COLO668 (cell line): ENCODE results near the gene CCDC80.
"Not testable (repeated sequence)": the region's sequence is repeated elsewhere in the genome, so short reads cannot be mapped to it uniquely, and the experiment has no call there.

Experiments used
- DNase-seq: peaks from one replicate; lab custom pipeline; 2025; ENCODE audit not compliant: unreplicated experiment; lab: John Stamatoyannopoulos, UW

The CCDC80 gene

DNA sequence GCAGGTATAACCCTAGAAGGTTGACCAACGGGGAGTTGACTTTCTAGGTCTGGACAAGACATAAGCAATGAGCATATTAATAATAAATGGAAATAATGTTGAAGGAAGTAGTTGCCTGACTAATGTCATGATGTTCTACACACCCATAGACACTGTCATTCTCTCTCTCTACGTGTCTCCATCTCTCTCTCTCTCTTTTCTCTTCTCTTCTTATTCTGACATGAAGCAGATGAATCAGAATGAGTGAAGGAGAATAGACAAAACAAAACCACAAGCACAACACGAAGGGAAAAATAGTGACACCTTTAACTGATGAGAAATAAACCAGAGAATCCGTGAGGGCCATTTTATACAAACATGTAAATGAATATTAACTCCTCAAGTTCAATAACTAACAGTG, 26.7 kb upstream of the CCDC80 start:
- no peak for DNase-seq

DNA sequence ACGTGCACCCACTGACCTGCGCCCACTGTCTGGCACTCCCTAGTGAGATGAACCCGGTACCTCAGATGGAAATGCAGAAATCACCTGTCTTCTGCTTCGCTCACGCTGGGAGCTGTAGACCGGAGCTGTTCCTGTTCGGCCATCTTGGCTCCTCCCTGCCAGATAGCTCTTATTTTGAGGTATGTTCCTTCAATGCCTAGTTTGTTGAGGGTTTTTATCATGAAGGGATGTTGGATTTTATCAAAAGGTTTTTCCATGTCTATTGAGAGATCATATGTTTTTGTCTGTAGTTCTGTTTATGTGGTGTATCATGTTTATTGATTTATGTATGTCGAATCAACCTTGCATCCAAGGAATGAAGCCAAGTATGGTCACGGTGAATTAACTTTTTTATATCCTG, 24.1 kb upstream of the CCDC80 start:
- DNase-seq = not testable (repeated sequence)

DNA sequence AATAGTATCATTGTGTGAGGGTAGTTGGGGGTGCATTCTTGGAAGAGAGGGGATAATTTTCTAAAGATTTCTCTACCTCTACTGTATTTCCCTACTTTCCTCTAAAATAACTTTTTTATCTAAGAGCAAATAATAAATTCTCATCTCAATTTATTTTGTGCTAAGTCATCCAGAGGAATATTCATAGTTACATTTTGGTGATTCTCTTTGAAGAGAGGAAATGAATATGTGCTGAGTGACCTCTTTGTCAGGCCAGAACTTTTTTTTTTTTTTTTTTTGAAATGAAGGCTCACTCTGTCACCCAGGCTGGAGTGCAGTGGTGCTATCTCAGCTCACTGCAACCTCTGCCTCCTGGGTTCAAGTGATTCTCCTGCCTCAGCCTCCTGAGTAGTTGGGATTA, 15.1 kb upstream of the CCDC80 start:
- no peak for DNase-seq

- DNase-seq = peak; percentile 1
Measured at GRCh38 chr3:112654979-112655378, 14.0 kb upstream of the CCDC80 start.

DNA sequence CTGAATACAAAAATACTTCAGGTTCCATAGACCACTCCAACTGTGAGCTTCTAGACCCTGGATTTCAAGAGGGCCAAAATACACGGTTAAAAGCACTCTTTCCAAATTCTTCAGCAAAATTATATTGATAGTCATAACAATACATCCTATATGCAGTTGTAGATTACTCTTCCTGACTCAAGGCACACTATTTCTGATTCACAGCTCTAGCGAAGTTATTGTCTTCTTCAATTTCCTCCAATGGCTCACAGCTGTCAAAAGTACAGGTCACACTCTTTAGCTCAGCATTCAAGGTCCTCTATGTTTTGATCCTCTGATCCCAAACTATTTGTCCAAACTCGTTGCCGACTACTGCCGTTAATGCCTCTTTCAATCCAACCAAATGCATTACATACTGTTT, 13.5 kb upstream of the CCDC80 start:
- DNase-seq = no peak

DNA sequence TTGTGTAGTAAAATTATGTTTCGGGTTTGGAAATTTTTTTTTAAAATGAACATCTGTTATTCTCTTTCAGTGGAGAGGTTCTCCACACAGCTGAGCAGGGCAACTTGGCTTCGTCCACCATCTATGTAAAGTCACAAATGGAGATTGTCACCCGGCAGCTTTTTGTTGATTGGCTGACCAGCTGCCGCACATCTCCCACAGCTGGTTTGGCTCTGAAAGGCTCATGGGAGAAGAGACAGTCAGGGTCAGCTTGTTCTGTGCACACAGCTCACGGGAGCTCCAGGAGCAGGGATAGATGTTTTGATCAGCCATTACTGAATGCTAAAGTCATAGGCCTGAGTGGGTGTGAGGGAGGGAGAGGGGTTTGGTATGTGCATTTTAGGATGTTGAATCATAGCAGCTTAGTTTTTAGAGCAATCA, 12.9 kb upstream of the CCDC80 start:
- DNase-seq = no peak

GRCh38 chr3:112653209-112653871, 12.4 kb upstream of the CCDC80 start:
- DNase-seq = no peak

DNA sequence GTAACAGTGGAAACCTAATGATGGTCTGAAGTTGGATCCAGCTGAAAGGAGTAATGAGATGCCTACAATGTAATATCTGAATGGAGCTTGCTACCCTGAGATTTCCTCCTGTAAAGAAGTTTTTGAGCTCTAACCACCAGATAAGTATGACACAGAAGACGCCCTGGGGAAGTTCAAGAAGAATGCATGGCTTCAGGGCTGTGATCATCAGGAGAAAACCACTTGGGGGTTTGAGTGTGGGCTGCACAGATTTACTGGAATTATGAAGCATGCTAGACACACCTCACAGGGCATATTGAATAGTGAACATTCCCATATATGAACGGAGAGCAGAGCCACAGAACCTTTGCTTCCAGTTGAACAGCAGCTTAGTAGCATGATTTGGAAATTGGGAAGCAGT, 10.6 kb upstream of the CCDC80 start:
- DNase-seq = no peak

DNA sequence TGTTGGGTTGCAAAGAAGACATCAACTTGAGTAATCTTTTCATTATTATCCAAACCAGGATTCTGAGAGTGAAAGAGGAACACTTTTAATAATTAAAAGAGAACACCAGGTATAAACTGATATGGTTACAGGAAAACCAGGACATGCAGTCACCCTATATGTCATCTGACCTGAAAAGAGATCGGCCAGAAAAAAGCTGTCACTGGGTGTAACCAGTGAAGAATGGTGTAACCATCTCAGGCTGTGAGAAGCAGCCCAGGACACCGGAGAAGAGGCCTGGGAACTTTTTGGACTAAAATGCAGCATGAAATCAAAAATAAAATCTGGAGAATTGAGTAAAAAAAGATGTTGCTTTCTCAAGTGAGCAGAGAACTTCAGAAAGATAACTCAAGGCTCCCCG, 10.1 kb upstream of the CCDC80 start:
- DNase-seq = no peak

GRCh38 chr3:112650482-112650881, 9.5 kb upstream of the CCDC80 start:
- DNase-seq = no peak

DNA sequence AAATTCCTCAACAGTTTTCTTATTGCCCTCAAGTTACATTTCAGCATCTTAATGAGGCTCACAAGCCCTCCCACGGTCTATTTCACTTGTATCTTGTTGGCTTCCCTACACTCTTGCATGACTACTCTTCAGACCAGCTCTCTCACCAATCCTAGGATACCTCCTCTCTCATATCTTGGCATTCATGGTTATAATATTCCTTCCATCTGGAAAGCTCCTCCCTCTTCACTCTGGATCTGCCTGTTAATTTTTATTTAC, 8.5 kb upstream of the CCDC80 start:
- DNase-seq = no peak

DNA sequence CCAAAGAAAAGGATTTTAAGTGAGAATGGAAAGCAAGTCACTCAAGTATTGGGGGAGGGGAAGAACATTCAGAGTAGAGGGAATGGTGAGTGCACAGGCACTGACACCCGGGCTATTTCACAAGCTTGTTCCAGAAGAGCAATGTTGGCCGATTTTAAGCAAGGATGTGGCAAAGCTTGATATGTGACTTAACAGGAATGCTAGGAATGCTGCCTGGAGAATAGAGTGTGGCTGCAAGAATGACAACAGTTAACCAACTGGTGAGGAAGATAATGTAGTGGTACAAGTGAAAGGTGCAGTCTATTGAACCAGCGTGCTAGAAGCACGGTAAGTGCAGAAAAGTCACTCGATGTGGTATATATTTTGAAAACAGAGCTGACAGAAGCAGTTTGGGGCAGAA, 6.2 kb upstream of the CCDC80 start:
- DNase-seq = no peak

- peak; percentile 14 for DNase-seq
Measured at GRCh38 chr3:112646623-112647022, 5.7 kb upstream of the CCDC80 start.

DNA sequence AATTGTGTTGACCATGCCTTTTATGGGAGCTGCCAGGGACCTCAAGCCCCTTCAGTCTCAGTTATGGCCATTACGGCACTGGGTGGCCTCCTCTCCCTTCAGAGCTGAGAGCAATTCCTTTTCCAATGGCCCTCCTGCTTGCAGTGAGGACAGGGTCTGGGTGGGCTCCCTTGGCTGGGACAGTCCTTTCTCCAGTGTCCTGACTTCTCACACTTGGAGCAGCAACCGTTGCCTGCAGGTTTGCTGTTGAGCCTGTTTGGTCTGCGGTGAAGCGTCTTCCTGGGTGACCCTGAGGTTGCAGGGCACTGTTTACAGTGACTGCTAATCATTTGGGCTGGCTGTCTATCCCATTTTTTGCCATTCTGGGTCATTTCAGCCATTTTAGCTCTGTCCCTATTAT, 3.5 kb upstream of the CCDC80 start:
- DNase-seq = no peak

GRCh38 chr3:112643621-112644240, 2.8 kb upstream of the CCDC80 start:
- DNase-seq = no peak

DNA sequence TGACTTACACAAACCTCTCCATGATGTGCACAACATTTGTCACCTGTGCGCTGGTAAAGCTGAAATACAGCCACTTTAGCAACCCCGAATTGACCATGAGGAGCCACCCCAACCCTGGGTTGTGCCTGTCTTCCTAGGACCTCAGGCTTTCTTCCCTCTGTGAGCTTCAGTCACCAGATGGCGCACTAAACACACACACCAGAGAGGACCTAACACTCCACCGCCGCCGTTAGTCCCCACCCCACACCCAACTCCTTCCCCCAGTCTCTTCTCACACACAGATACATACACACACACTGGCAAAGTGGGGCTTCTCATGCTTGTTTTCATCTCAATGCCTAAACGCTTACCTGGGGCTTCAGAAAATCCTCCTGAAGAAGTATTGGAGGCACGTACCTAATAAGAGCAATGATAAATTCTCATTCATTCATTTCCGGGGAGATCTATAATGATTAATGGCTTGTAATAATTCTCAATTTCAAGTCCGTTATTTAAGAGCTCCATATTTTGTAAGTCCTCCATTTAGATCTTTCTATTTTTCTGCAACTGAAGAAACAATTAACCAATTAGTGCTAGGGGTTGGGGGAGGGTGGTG, 2.1 kb upstream of the CCDC80 start:
- DNase-seq = peak; percentile 74

- DNase-seq = no peak
Measured at GRCh38 chr3:112640276-112640929, 540 bp downstream of the CCDC80 start.

DNA sequence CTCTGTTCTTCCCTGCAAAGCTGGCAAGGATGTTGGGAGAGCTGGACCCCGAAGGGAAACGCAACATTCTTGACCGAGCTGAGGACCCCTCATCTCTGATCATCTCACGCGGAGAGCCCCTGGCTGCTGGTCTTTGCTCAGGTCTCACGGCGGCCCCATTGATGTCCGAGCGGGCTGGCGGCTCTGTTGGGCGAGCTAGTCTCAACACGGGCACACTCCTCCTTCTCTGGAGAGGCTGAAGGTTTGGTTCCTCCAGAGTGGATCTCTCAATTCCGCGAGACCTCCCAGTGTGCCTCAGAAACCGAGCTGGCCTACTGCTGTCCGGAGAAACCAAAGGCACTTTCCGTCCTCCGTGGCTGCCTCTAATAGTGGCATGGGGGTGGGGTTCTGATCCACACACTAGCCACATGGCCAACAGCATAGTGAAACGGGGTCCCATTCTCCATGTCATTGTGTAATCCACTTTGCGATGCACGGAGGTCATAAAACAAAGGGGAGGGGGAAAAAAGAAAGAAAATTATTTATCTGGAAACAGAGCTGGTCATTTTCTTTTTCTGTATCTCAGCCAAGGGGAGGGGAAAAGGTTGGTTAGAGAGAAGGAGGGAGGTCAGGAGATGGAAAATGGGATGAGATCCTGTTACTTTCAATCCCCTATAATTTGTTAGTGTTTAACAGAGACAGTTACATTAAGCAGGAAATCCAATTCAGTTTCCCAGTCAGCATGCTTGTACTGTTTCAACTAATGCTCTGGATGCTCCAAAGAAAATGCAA, 1.3 kb downstream of the CCDC80 start:
- no peak for DNase-seq

- no peak for DNase-seq
Measured at GRCh38 chr3:112638327-112639020, 2.5 kb downstream of the CCDC80 start.

- no peak for DNase-seq
Measured at GRCh38 chr3:112637700-112638099, 3.2 kb downstream of the CCDC80 start.

GRCh38 chr3:112635674-112636073, 5.3 kb downstream of the CCDC80 start:
- DNase-seq = no peak
